ENCODE results near the gene SLC10A7.
"Not testable (repeated sequence)": the region's sequence is repeated elsewhere in the genome, so short reads cannot be mapped to it uniquely, and the experiment has no call there.

SLC10A7 gene

DNA sequence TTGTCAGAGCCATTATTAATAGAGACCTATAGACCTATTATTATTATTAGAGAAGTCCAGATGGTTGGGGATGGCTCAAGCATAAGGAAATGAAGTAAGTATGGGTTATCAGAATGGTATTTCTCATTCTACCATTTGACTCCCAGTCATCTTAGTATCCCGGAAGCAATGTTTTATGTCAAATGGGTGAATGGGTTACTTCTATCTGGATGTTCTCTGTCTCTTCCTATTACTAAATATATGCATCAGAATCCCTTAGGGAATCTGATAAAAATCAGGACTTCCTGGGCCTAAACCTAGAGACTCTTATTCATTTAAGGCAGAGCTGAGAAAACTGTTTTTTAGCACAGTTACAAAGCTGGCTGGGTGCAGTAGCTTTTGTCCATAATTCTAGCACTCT lies 149.9 kb downstream of the SLC10A7 start:
- Histone ChIP-seq H3K27ac (no peak overlapping the region), H4K20me1 (no peaks in the 10 kb centered on the region), H3K36me3 (no peaks in the 10 kb centered on the region), H3K4me3 (no peak overlapping the region), H3K9me3 (no peaks in the 10 kb centered on the region), H3K9ac (no peak overlapping the region), H3K27me3 (no peaks in the 10 kb centered on the region), H3K4me1 (no peaks in the 10 kb centered on the region; the same call in 1 of the 2 replicates), H3K4me2 (no peak overlapping the region)
- TF ChIP-seq Cebpa-rat (IDR thresholded peaks at IDR 0.05): no peak

DNA sequence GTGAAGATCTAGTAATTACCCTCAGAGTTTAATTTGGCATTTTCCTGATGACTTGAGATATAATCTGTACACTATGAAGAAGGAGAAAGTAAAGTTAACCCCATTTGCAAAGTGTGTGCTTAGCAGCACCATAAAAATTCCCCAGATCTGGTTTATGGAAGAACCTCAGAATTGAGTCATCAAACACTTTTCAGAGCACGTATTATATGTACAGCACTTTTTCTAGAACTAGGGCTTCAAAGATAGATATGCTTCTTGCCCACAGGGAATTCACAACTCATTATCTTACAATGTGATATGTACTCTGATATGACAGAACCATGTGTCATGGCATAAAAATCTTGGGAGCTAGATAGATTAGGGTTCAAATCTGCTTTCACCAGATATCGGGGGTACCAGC lies 150.9 kb downstream of the SLC10A7 start:
- Histone ChIP-seq H3K27ac (no peak overlapping the region), H3K9ac (no peak overlapping the region), H3K4me2 (no peak overlapping the region), H3K9me3 (no peaks in the 10 kb centered on the region), H3K27me3 (no peaks in the 10 kb centered on the region), H4K20me1 (no peaks in the 10 kb centered on the region), H3K4me1 (no peaks in the 10 kb centered on the region; the same call in 1 of the 2 replicates), H3K36me3 (no peaks in the 10 kb centered on the region), H3K4me3 (no peak overlapping the region)
- no peak for TF ChIP-seq Cebpa-rat (IDR thresholded peaks at IDR 0.05)

DNA sequence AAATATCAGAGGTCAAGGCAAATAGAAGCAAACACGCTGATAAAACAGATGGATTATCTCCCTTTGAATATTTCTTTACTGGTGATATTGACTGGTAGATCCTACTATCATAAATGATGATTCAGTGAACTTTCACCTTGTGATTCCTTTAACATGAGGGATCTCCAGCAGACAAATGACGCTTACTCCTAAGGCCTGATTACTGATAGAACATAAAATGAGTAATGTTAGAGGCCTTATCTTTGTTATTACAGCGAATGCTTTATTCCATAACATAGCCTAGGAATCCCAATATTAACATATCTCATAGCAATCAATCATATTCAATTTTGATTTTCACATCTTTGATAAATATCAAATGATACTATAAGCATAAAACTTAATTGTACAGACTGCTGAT lies 152.3 kb downstream of the SLC10A7 start:
- H3K4me1 ChIP-seq: no peaks in the 10 kb centered on the region; the same call in 1 of the 2 replicates
- no peak overlapping the region for H3K4me3 ChIP-seq
- H4K20me1 ChIP-seq: no peaks in the 10 kb centered on the region
- H3K4me2 ChIP-seq: no peak overlapping the region
- H3K36me3 ChIP-seq: no peaks in the 10 kb centered on the region
- no peak for TF ChIP-seq Cebpa-rat (IDR thresholded peaks at IDR 0.05)
- no peaks in the 10 kb centered on the region for H3K27me3 ChIP-seq
- no peak overlapping the region for H3K27ac ChIP-seq
- no peak overlapping the region for H3K9ac ChIP-seq
- H3K9me3 ChIP-seq: no peaks in the 10 kb centered on the region

DNA sequence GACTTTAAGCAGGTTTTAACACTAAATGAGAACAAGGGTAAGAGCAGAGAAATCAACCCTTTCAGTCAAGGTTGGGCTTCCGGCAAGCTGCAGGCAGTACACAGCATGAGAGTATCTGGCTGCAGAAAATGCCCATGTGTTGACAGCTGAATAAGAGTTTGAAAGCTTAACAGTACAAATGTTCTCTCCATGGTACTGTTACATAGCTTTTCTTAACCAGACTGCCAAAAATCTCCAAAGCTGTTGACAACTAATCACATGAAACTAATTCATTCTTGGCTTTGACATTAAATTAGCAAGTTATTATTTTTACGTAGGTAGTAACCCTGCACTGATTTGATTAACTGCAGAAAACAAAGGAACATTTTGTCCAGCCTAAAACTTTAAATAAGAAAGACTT lies 153.5 kb downstream of the SLC10A7 start:
- H3K27me3 ChIP-seq: no peaks in the 10 kb centered on the region
- no peak for TF ChIP-seq Cebpa-rat (IDR thresholded peaks at IDR 0.05)
- H3K9me3 ChIP-seq: 0 out of 2 replicates have a peak, but pooled peaks cover 2% of the 10 kb centered on the region
- no peaks in the 10 kb centered on the region; the same call in 1 of the 2 replicates for H3K4me1 ChIP-seq
- no peaks in the 10 kb centered on the region for H4K20me1 ChIP-seq
- no peak overlapping the region for H3K27ac ChIP-seq
- H3K9ac ChIP-seq: no peak overlapping the region
- no peak overlapping the region for H3K4me2 ChIP-seq
- H3K36me3 ChIP-seq: no peaks in the 10 kb centered on the region
- H3K4me3 ChIP-seq: no peak overlapping the region

DNA sequence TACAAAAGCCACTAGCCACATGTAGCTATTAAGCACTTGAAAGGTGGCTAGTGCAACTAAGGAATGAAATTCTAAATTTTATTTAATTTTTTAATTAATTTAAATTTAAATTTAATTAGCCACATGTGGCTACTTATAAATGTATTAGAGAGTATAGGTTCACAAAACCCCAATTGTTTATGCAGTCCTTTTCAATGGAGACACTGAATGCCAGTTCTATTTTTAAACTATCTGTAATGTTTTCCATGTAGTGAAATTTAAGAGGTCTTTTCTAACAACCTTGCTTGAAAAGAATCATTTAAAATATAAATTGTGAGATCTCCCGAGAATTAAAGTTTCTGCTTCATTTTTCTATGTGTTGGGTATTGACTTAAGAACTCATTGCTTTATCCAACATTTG lies 154.4 kb downstream of the SLC10A7 start:
- TF ChIP-seq Cebpa-rat (IDR thresholded peaks at IDR 0.05): no peak
- H3K4me1 ChIP-seq: no peaks in the 10 kb centered on the region; the same call in 1 of the 2 replicates
- H3K4me2 ChIP-seq: no peak overlapping the region
- H4K20me1 ChIP-seq: no peaks in the 10 kb centered on the region
- H3K9me3 ChIP-seq: 0 out of 2 replicates have a peak, but pooled peaks cover 3% of the 10 kb centered on the region
- H3K36me3 ChIP-seq: no peaks in the 10 kb centered on the region
- H3K4me3 ChIP-seq: no peak overlapping the region
- H3K9ac ChIP-seq: no peak overlapping the region
- no peaks in the 10 kb centered on the region for H3K27me3 ChIP-seq
- no peak overlapping the region for H3K27ac ChIP-seq

DNA sequence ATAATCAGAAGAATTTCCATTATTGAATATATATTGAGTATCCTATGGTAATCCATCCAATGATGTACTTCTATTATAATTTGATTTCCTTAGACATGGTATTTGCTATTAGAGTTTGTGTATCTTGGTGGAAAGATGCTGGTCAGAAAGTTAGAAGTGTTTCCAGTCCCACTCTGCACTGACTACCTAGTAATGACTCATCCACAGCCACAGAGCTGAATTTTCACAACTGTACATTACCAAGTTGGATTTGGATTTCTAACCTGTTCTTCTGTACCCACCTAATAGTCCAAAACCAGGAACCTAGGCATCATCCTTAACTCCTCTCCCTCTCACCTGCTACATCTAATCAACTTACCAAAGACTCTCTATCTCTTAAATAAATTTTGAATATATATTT lies 162.0 kb downstream of the SLC10A7 start:
- Histone ChIP-seq H3K4me3 (no peak overlapping the region), H3K9me3 (peaks cover 14% of the 10 kb centered on the region), H4K20me1 (no peaks in the 10 kb centered on the region), H3K36me3 (no peaks in the 10 kb centered on the region), H3K4me1 (no peaks in the 10 kb centered on the region), H3K27me3 (no peaks in the 10 kb centered on the region), H3K27ac (no peak overlapping the region), H3K4me2 (no peak overlapping the region), H3K9ac (no peak overlapping the region)
- no peak for TF ChIP-seq Cebpa-rat (IDR thresholded peaks at IDR 0.05)

DNA sequence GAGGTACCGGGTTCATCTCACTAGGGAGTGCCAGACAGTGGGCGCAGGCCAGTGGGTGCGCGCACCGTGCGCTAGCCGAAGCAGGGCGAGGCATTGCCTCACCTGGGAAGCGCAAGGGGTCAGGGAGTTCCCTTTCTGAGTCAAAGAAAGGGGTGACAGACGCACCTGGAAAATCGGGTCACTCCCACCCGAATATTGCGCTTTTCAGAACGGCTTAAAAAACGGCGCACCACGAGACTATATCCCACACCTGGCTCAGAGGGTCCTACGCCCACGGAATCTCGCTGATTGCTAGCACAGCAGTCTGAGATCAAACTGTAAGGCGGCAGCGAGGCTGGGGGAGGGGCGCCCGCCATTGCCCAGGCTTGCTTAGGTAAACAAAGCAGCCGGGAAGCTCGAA lies 171.6 kb downstream of the SLC10A7 start:
- not testable (repeated sequence) for H3K9ac ChIP-seq, H3K4me3 ChIP-seq, H3K4me2 ChIP-seq

DNA sequence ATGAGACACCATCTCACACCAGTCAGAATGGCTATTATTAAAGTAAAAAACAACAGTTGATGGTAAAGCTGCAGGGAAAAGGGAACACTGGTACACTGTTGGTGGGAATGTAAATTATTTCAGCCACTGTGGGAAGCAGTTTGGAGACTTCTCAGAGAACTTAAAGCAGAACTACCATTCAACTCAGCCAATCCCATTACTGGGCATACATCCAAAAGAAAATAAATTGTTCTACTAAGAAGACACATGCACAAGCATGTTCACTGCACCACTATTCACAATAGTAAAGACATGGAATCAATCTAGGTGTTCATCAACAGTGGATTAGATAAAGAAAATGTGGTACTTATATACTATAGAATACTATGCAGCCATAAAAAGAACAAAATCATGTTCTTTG lies 172.4 kb downstream of the SLC10A7 start:
- Histone ChIP-seq H3K4me3 (no peak overlapping the region), H3K27me3 (no peaks in the 10 kb centered on the region), H3K4me1 (no peaks in the 10 kb centered on the region), H4K20me1 (no peaks in the 10 kb centered on the region), H3K27ac (no peak overlapping the region), H3K9me3 (no peaks in the 10 kb centered on the region; the same call in 1 of the 2 replicates), H3K9ac (no peak overlapping the region), H3K36me3 (no peaks in the 10 kb centered on the region), H3K4me2 (no peak overlapping the region)
- no peak for TF ChIP-seq Cebpa-rat (IDR thresholded peaks at IDR 0.05)

More for the DNA sequence above, 171.6 kb downstream of the SLC10A7 start:
- H3K27me3 ChIP-seq, H3K4me1 ChIP-seq, H3K27ac ChIP-seq, H3K36me3 ChIP-seq, H4K20me1 ChIP-seq, H3K9me3 ChIP-seq: not testable (repeated sequence)

DNA sequence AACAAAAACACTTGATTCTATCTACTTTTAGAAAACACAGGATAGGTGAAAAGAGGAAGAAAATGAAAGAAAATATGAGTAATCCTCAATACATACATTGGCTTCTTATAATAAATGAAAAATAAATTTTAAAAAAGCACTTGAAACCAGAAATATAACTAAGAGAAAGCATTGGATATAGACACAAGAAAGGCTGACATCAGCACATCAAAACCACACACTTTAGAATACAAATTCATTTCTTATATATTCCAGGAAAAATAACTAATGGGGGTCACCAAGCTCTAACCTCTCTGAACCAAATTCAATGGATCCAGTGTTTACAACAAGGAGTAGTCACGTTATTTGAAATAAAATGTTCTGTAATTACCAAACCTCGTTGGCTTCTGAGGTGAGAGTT lies 173.9 kb downstream of the SLC10A7 start:
- H3K9ac ChIP-seq: no peak overlapping the region
- TF ChIP-seq Cebpa-rat (IDR thresholded peaks at IDR 0.05): no peak
- H3K4me2 ChIP-seq: no peak overlapping the region
- no peak overlapping the region for H3K27ac ChIP-seq
- H3K4me1 ChIP-seq: peaks cover 8% of the 10 kb centered on the region
- no peaks in the 10 kb centered on the region; the same call in 1 of the 2 replicates for H3K9me3 ChIP-seq
- no peaks in the 10 kb centered on the region for H3K27me3 ChIP-seq
- no peaks in the 10 kb centered on the region for H3K36me3 ChIP-seq
- H4K20me1 ChIP-seq: no peaks in the 10 kb centered on the region
- no peak overlapping the region for H3K4me3 ChIP-seq

DNA sequence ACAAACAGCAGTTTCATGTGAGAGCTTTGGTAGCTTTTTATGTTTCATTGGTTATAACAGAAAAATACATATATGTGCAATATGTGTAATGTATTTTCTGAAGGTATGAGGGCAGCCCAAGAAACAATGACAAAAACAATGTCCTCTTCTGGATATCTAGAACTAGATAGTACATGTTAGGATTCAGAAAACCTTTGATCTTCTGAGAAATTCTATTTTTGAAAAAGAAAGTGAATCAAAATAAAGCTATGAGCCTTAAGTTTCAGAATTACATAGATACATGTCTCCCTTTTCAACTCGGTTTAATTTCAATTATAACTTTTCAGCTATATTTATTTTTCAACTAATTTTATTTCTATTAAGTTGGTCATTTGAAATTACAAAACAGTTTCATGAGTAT lies 175.5 kb downstream of the SLC10A7 start:
- no peak overlapping the region for H3K27ac ChIP-seq
- no peak overlapping the region for H3K4me2 ChIP-seq
- H3K4me1 ChIP-seq: peaks cover 9% of the 10 kb centered on the region

DNA sequence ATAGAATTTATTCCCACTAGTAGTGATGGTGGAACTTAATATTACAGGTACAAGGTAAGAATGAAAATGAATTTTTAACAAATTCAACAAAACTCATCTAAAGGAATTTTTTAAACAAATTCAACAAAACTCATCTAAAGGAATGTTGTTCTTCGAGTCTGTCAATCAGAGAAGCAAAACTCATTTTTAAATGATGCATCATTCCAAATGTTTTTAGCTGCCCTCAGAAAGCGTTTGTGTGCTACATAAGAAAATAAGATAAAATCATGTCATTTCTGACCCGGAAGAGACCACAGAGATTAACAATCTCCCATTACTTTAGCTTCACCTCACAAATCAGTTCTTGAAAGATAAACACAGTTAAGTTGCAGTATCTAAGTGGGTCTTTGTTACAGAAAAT lies 178.0 kb downstream of the SLC10A7 start:
- Histone ChIP-seq H3K4me3 (no peak overlapping the region), H3K9ac (no peak overlapping the region), H4K20me1 (no peaks in the 10 kb centered on the region), H3K27ac (no peak overlapping the region), H3K36me3 (no peaks in the 10 kb centered on the region), H3K27me3 (no peaks in the 10 kb centered on the region), H3K4me1 (peaks cover 9% of the 10 kb centered on the region), H3K9me3 (no peaks in the 10 kb centered on the region), H3K4me2 (no peak overlapping the region)
- TF ChIP-seq Cebpa-rat (IDR thresholded peaks at IDR 0.05): no peak

More for the DNA sequence above, 175.5 kb downstream of the SLC10A7 start:
- Histone ChIP-seq H4K20me1 (no peaks in the 10 kb centered on the region), H3K9ac (no peak overlapping the region), H3K27me3 (no peaks in the 10 kb centered on the region), H3K4me3 (no peak overlapping the region), H3K9me3 (no peaks in the 10 kb centered on the region; the same call in 1 of the 2 replicates), H3K36me3 (no peaks in the 10 kb centered on the region)
- no peak for TF ChIP-seq Cebpa-rat (IDR thresholded peaks at IDR 0.05)
